Tibial nerve (tissue), 4 donors: ENCODE results near the gene PDLIM5. TPM values are rescaled to one million over a fixed set of nuclear protein-coding genes. Genes with fewer than 3 reads are reported as not detected.

Source experiments
- DNase-seq, 2 donors: peaks; one replicate each; pipeline ENCODE4 v3.0.0-alpha.2; 2019; ENCODE audit warnings: low spot score in 2 of 2
- H3K27ac ChIP-seq, 4 donors: fragments of 200-600 bp; sonication (generic) in 3 of 4; one replicate each; pipeline ENCODE4 v1.5.1; 2017 to 2019; ENCODE audit warnings: mild to moderate bottlenecking in 1 of 4
- H3K27me3 ChIP-seq, 2 donors: fragments of 200-600 bp; sonication (generic) in 1 of 2; one replicate each; pipeline versions ENCODE4 v1.5.1 to v1.6.0; 2017 to 2019
- H3K36me3 ChIP-seq, 3 donors: fragments of 200-600 bp; sonication (generic); one replicate each; pipeline ENCODE4 v1.5.1; 2018 to 2019
- H3K4me1 ChIP-seq, 4 donors: fragments of 200-600 bp; sonication (generic) in 3 of 4; one replicate each; pipeline ENCODE4 v1.5.1; 2017 to 2019
- H3K4me3 ChIP-seq, 4 donors: fragments of 200-600 bp; sonication (generic) in 3 of 4; one replicate each; pipeline ENCODE4 v1.5.1; 2017 to 2019; ENCODE audit warnings: mild to moderate bottlenecking in 1 of 4, moderate library complexity in 1 of 4
- H3K9me3 ChIP-seq, 4 donors: fragments of 200-600 bp; sonication (generic) in 3 of 4; one replicate each; pipeline ENCODE4 v1.5.1; 2017 to 2019
- CTCF ChIP-seq, 5 experiments: fragments of 200-600 bp in 3 of 5; fragments of 450-650 bp in 2 of 5; sonication (generic) in 3 of 5; IDR thresholded peaks; one replicate each; pipeline ENCODE4 v1.5.1; 2016 to 2019; ENCODE audit warnings: antibody characterized with exemption in 5 of 5, mild to moderate bottlenecking in 3 of 5, moderate library complexity in 2 of 5
- EP300 ChIP-seq, 2 donors: sonication (generic); formaldehyde crosslinking; IDR thresholded peaks; one replicate each; pipeline ENCODE4 v1.6.1; 2017; ENCODE audit warnings: antibody characterized with exemption in 2 of 2, mild to moderate bottlenecking in 1 of 2
- POLR2A ChIP-seq, 2 donors: fragments of 450-650 bp; IDR thresholded peaks; one replicate each; pipeline ENCODE4 v1.6.1; 2017; ENCODE audit warnings: antibody characterized with exemption in 2 of 2, mild to moderate bottlenecking in 2 of 2, moderate library complexity in 2 of 2
- WGBS, 2 donors: methylation state at CpG; one replicate each; pipeline ENCODE4 v1.1.5; 2018; 5-methylcytosine and 5-hydroxymethylcytosine counted together
- total RNA-seq, 4 donors: library from RNA; depleted of rRNA; stranded (reverse); fragments of >200 nt; gene quantifications; one replicate each; pipeline ENCODE4 v1.1.0, GENCODE V29; 2016

The PDLIM5 gene
- total RNA-seq, 4 donors from 2014 or later, result 73.5 to 117 (median 98.2) TPM

- 40 to 49% methylated on average over 3 of the region's 3 CpGs for WGBS, 2 donors
- no peaks in the 10 kb centered on the region for H3K36me3 ChIP-seq
- H3K4me1 ChIP-seq, result peaks cover 0 to 74% (median 26%) of the 10 kb centered on the region in 4 donors
- no peak for TF ChIP-seq POLR2A (IDR thresholded peaks at IDR 0.05)
- peak in 1 of 2 donors; percentile 9 for TF ChIP-seq EP300 (IDR thresholded peaks at IDR 0.05)
- no peaks in the 10 kb centered on the region for H3K9me3 ChIP-seq
- no peaks in the 10 kb centered on the region for H3K27me3 ChIP-seq
- H3K27ac ChIP-seq, result peak overlapping the region in 3 of 4 donors; percentile 32 to 71 (median 51)
- DNase-seq, result no peak
- H3K4me3 ChIP-seq, result peak overlapping the region in 1 of 4 donors; percentile 11
These were observed 74.4 kb downstream of the PDLIM5 start for GRCh38 chr4:94525993-94526728.

GRCh38 chr4:94527556-94528233, 76.0 kb downstream of the PDLIM5 start:
- WGBS, 2 donors, result 91 to 93% methylated on average over 3 of the region's 3 CpGs
- H3K27me3 ChIP-seq, result no peaks in the 10 kb centered on the region
- H3K4me1 ChIP-seq, result peaks cover 0 to 65% (median 20%) of the 10 kb centered on the region in 4 donors
- no peak for TF ChIP-seq CTCF (IDR thresholded peaks at IDR 0.05)
- TF ChIP-seq POLR2A (IDR thresholded peaks at IDR 0.05), result no peak
- no peak for TF ChIP-seq EP300 (IDR thresholded peaks at IDR 0.05)
- no peak overlapping the region for H3K4me3 ChIP-seq
- no peaks in the 10 kb centered on the region for H3K36me3 ChIP-seq
- peak overlapping the region in 1 of 4 donors; percentile 9 for H3K27ac ChIP-seq
- no peaks in the 10 kb centered on the region for H3K9me3 ChIP-seq
- DNase-seq, result no peak

- Histone ChIP-seq H3K27ac (no peak overlapping the region), H3K27me3 (no peaks in the 10 kb centered on the region), H3K4me1 (peaks cover 0 to 57% (median 16%) of the 10 kb centered on the region in 4 donors), H3K4me3 (no peak overlapping the region), H3K9me3 (no peaks in the 10 kb centered on the region), H3K36me3 (no peaks in the 10 kb centered on the region)
- TF ChIP-seq CTCF (IDR thresholded peaks at IDR 0.05) (no peak), POLR2A (IDR thresholded peaks at IDR 0.05) (no peak), EP300 (IDR thresholded peaks at IDR 0.05) (no peak)
- 85 to 87% methylated on average over 8 of the region's 8 CpGs for WGBS, 2 donors
- no peak for DNase-seq
These were observed 77.2 kb downstream of the PDLIM5 start for GRCh38 chr4:94528792-94529451.

- Histone ChIP-seq H3K36me3 (no peaks in the 10 kb centered on the region), H3K4me3 (no peak overlapping the region), H3K9me3 (no peaks in the 10 kb centered on the region), H3K27me3 (no peaks in the 10 kb centered on the region), H3K4me1 (peaks cover 0 to 66% (median 22%) of the 10 kb centered on the region in 4 donors), H3K27ac (no peak overlapping the region)
- TF ChIP-seq EP300 (IDR thresholded peaks at IDR 0.05) (no peak), POLR2A (IDR thresholded peaks at IDR 0.05) (no peak), CTCF (IDR thresholded peaks at IDR 0.05) (no peak)
- no peak for DNase-seq
These were observed 78.3 kb downstream of the PDLIM5 start for GRCh38 chr4:94530073-94530472.

GRCh38 chr4:94531991-94532789, 80.4 kb downstream of the PDLIM5 start:
- WGBS, 2 donors, result 80 to 82% methylated on average over 9 of the region's 9 CpGs
- TF ChIP-seq EP300 (IDR thresholded peaks at IDR 0.05) (no peak), POLR2A (IDR thresholded peaks at IDR 0.05) (no peak)
- Histone ChIP-seq H3K27ac (no peak overlapping the region), H3K9me3 (no peaks in the 10 kb centered on the region), H3K27me3 (no peaks in the 10 kb centered on the region), H3K4me1 (peaks cover under 1 to 67% (median 25%) of the 10 kb centered on the region in 4 donors), H3K36me3 (no peaks in the 10 kb centered on the region), H3K4me3 (no peak overlapping the region)
- no peak for DNase-seq
